Measurements from ENCODE around the gene CEP70.
"Not testable (repeated sequence)": the region's sequence is repeated elsewhere in the genome, so short reads cannot be mapped to it uniquely, and the experiment has no call there.

CEP70 gene

DNA sequence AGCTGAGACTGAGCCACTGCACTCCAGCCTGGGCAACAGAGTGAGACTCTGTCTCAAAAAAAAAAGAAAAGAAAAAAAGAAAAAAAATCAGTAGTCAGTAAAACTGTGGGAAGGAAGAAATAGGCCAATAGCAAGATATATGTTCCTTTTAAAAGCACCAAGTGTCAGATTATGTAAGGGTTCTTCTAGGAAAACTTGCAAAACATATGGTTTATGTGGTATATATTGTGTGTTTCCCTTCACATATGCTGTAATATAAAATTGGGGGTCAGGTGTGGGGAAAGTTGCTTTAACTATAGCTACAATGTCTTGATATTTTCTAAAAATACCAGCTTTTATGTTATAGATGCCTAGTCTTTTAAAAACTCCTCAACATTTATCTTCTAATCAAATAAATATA, 95.1 kb downstream of the CEP70 start:
- no peak for DNase-seq

DNA sequence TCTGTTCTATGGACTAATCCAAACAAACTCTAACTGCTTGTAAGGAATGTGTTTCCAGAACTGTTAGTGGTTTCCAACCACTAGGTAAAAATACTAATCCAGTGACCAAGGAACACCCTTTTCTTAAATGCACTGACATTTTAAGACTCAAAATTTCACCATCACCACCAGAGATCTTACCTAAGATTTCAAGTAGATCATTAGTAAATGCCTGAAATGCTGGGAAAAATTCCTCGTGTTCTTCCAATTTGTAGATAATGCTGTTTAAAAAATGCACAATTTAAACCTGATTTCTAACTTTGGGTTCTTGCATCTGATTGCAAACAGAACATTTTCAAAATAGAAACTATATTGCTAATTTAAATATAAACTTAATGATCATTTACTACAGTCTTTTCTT, 96.2 kb downstream of the CEP70 start:
- DNase-seq: no peak

DNA sequence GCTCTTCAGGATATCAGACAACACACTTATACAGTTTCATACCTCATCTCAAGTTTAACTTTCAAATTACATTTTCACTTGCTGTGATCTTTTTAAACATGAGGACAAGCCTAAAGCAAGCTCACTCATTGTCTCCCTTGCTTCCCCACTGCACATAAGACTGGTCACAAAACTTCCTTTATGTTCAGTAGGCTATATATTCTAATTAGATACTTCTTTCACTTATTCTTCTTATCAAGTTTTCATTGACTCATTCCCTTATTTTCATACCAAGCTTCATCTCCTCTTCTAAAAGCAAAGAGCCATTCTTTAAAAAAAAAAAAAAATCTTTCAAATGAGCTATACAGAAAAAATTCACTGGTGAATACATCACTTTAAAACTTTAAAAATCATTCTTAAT, 97.0 kb downstream of the CEP70 start:
- DNase-seq: no peak

DNA sequence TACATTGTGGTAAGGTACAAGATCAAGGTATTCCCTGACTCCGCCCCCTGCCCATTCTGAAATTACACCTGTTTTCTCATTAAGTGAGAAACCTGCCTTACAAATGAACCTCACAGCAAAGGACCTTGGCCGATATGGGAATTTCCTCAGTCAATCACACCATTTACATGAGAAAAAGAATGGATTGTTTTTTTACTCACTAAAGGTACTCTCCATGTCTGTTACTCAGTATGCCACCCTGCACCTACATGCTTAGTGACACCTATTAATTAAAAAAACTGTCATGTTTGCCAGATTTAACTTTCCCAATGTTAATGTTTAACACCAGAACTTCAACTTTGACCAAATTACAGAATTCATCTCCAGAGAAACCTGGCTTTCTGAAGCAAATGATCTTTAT, 97.6 kb downstream of the CEP70 start:
- no peak for DNase-seq

DNA sequence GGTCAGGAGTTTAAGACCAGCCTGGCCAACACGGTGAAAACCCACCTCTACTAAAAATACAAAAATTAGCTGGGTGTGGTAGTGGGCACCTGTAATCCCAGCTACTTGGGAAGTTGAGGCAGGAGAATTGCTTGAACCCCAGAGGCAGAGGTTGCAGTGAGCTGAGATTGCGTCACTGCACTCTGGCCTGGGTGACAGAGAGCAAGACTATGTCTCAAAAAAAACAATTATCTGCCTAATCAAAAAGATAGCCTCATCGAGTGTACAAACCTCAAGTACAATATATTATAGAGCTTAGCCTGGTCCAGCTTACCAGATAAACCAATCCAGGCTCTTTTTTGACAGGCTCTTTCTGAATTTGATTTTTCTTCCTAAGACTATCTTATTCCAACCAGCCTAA, 98.4 kb downstream of the CEP70 start:
- not testable (repeated sequence) for DNase-seq

DNA sequence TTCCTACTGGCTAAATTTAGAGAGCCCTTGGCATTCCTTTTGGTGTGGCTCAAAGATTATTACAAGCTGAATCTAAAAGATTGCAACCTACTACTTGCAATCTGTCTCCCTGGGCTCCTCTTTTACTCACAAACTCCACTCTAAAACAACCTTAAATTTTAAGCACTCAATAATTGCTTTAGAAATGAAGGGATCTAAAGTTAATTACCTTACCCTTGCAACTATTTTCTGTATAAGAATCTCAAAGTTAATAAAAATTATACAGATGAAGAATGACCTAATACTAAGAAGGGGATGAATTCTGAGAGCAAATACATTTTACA, 99.5 kb downstream of the CEP70 start:
- no peak for DNase-seq

DNA sequence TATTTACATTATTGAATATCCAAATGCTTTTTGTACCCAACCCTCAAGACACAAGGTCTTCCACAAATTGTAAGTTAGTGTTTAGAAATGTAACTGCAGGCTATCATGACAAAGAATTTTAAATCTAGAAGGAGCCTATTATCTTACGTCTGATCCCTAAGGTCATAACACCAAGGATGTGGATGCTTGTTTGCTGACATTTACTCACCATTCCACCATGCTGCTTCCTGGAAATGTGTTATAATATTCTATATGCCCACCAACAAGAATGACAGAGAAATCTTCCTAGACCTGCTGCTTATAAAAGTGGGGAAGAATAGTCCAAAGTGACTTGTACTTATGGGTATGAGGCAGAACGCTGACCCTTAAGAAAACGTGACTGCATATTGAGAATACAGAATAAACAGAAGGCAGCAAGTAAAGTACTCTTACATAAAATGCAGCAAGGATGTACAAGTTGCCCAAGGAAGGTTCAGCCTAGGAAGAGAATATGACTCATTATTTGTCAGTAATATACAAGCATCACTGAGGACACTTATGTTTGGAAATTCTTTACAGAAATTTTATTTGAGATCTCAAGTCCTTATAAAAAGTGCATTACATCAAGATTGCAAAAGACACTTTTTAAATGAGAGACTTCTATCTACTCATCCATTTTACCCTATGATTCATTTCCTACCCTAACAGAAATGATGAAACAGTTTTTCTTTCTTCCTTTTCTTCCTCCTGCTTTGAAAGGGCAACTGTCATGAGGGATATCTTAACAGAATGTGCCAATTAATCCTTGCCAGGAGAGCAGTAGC, 100.1 kb downstream of the CEP70 start:
- peak; percentile 95 for DNase-seq

DNA sequence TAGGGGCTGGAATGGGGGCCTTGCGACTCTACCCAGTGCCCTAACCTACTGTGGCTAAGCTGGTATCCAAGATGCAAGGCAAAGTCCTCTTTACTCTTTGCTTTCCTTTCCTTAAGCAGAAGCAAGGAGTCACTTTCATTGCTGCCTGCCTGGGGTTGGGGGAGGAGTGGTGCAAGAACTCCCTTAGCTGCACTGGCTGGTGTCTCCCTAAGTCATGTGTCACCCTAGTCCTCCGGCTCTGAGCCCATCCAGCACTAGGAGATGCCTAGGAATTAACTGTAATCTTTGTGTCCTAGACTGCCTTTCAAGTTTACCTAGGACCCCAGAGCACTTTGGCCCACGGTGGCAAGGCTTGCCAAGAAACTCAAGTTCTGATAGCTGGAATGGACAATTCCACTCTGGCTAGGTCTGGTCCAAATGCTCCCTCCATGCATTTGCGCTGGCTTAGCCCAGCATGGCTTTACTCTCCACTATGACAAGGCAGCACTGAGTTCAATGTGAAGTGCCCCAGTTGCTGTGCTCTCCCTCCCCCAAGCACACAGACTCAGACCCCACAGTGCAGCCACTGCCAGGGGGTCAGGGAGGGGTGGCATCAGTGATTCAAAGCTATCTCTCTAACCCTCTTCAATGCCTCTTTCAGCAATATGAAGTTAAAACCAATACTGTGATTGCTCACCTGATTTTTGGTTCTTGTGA, 100.9 kb downstream of the CEP70 start:
- DNase-seq: no peak

DNA sequence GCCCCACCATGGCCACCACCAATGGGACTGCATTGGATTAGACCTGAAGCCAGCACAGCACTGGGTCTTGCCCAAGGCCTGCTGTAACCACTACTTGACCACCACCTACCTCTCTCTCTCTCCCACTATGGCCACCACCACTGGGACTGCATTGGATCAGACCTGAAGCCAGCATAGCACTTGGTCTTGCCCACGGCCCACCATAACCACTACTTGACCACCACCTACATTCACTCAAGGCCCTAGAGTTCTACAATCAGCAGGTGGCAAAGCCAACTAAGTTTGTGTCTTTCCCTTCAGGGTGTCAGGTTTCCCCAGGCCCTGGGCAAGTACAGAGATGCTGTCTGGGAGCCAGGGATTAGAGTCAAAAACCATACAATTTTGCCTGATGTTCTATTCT, 102.1 kb downstream of the CEP70 start:
- no peak for DNase-seq

DNA sequence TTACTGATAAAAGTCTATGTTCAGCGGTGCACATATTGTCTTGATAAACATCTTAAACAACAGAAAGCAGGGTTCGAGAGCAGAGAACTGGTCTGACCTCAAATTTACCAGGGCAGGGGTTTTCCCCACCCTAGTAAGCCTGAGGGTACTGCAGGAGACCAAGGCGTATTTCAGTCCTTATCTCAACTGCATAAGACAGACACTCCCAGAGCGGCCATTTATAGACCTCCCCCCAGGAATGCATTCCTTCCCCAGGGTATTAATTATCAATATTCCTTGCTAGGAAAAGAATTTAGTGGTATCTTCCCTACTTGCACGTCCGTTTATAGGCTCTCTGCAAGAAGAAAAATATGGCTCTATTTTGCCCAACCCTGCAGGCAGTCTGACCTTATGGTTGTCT, 107.5 kb downstream of the CEP70 start:
- not testable (repeated sequence) for DNase-seq

DNA sequence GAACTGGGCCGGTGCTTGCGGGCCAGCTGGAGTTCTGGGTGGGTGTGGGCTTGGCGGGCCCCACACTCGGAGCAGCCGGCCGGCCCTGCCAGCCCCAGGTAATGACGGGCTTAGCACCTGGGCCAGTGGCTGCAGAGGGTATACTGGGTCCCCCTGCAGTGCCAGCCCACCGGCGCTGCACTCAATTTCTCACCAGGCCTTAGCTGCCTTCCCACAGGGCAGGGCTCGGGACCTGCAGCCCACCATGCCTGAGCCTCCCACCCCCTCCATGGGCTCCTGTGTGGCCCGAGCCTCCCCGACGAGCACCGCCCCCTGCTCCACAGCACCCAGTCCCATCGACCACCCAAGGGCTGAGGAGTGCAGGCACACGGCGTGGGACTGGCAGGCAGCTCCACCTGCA, 109.4 kb downstream of the CEP70 start:
- not testable (repeated sequence) for DNase-seq

DNA sequence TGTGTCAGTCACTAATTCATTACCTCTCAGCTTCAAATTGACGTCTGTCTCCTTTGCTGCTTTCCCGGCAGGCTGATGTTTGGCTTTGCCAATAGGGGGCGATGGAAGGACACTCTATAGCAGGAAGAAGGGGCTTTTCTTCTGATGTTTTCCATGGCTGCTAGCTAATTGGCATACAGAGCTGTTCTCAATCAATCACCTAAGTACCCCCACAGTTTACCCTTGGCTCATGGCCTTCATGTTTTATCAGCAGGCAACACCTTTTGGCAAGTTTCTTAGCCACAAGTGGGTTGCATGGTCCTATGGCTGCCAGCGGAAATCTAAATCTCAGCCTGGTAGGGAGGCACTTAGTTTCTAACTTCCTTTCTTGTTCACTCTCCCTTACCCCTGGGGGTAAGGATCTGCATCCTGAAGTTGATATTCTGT, 114.6 kb downstream of the CEP70 start:
- DNase-seq: peak; percentile 44

DNA sequence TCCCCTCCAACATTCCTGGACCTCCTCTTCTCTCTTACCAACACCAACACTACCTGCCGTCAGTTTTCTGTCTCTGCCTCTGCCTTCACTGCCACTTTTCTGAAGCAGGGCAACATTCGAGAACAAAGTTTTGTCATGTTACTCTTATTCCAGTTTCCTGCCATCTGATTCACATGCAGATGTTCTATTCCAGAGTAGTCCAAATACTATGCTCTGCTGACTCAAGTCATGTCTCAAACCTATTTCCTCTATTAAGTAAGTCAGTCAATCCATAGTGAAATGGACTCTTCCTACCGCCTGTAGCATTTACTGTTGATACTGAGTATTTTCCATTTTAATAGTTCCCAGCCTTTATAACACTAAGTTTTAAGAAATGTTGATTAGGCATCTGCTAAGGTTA, 116.3 kb downstream of the CEP70 start:
- DNase-seq: peak; percentile 34

DNA sequence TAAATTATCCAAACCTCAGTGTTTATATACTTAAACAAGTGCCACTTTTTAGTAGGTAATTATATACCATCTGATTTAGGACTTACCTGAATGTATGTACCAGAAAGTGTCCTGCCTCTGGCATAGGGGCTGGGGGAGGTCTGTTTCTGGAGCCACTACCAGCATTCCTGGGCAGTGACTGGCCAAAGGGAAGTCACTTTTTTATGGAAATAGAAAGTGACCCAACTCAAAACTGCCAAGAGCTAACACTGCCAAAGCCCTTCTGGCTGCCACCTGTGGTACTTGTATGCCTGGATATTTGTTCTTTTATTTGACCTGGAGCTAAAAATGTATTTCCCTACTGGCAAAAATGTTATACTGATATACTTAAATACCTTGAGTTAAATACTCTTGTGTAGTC, 116.9 kb downstream of the CEP70 start:
- no peak for DNase-seq

DNA sequence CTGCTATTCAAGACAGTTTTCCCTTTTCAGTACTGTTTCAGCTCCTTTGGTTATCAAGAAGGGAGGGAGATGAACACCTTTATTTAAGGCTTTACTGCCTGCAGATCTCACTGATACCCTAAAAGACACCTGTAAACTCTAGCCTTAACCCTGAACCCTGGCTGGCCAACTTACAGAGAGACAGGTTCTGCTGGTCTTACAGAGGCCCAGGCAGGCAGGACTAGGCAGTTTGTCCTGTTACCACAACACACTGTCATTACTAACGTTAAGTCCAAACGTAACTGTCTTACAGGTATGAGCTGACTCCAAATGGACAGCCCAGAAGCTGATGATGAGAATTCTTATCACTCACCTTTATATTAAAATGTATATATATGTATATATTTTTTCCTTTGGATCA, 117.5 kb downstream of the CEP70 start:
- no peak for DNase-seq

DNA sequence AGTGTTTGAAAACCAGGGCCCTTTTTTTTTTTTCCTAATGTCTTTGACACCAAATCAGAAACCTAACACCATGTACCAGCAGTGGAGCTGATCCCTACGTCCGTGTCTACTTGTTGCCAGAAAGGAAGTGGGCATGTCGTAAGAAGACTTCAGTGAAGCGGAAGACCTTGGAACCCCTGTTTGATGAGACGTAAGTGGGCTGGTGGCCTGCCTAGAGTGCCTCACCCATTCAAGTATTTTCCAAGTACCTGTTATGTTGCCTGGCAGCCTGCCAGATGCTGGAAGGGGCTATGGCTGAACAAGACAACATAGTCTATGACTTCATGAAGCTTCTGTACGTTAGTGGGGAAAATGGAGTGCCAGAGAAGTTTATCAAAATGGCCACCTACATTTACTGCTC, 119.9 kb downstream of the CEP70 start:
- no peak for DNase-seq

DNA sequence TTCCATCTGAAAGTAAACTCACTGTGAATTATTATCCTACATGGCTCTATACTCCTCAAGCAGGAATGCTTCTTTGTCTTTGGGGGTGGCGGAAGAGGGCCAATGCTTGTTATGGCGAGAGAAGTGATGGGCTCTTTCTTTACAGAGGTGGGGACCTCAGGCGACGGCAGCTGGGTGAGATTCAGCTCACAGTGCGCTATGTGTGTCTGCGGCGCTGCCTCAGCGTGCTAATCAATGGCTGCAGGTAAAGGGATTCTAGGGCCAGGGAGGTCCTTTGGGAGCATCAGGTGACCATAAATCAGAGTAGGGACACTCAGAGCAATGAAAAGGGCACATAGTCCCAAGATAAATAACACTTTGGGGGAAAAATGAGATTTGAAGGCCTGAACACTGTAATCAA, 120.7 kb downstream of the CEP70 start:
- DNase-seq: no peak

DNA sequence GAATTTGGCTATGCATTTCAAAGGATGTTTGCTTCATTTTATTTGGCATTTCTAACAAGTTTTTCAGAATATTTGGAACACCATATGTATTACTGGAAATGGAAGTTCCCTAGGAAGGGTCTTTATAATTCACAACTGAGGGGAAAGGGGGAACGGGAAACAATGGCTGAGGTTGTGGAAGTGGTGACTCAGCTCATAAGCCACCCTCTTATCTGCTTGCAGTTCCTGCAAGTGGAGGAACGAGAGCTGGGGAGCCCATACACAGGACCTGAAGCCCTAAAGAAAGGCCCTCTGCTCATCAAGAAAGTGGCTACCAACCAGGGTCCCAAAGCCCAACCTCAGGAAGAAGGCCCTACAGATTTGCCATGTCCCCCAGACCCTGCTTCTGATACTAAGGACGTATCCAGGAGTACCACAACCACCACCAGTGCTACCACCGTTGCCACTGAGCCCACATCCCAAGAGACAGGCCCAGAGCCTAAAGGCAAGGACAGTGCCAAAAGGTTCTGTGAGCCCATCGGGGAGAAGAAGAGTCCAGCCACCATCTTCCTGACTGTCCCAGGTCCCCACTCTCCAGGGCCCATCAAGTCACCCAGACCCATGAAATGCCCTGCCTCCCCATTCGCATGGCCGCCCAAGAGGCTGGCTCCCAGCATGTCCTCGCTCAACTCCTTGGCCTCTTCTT, 121.8 kb downstream of the CEP70 start:
- no peak for DNase-seq

DNA sequence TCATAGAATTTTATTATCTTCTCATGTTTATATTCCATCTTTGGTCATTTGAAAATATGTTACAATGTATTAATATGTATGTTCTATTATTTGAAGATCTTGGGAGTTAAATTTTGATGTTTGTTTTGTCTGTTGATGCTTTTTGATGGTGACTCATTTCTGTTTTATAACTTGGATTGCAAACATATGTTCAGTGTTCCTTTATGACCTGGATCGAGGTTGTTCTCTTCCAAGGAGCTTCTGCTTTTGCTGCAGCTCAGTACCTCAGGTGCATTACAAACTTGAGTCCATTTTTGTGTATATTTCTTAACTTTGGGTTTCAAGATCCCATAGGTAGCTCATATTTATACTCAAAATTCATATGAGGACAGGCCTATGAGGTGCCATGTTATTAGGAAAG, 122.6 kb downstream of the CEP70 start:
- DNase-seq: no peak

DNA sequence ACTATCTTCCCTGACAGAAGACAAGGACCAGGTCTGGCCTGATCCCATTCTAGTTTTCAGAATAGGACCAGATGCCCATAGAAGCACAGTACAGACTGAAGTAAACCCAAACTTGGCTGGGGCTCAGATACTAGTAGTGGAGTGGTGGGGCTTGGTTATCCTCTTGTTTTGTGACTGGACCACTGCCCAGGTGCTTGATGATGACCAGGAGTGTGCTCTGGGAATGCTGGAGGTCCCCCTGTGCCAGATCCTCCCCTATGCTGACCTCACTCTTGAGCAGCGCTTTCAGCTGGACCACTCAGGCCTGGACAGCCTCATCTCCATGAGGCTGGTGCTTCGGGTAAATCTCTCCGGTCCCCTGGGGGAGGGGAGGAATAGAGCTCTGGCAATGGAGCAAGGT, 123.4 kb downstream of the CEP70 start:
- no peak for DNase-seq

DNA sequence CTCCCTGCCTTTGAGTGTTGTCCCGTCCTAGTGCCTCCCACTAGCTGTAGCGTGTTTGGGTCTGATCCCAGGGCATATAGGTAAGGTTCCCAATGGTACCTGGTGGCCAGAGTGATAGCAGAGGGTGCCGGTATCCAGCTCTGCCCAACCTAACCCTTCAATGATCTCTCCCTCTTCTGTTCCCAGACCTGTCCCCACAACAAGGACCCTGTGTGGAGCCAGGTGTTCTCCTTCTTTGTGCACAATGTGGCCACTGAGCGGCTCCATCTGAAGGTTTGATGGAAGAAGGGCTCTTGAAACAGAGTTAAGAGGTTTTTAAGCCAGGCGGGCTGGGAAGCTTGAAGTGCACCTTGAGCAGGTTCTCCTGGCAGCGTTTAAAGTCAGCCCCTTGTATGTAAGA, 124.2 kb downstream of the CEP70 start:
- no peak for DNase-seq

DNA sequence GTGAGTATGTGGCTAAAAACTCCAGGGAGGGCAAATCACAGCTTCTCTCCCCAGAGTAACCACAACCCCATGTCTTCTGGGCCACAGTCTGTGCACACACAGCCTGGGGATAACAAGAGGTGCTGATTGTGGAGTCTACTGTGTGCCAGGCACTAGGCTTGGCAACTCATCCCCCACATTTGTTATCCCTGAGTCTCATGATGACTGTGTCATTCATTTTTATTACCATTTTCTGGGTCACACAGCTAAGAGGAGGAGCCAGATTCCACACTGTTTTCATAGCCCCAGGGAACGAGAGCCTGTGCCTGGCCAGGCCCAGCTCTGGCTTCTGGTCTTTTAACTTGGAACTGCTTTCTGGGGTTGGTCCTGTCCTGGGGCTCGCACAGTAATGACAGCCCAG, 125.2 kb downstream of the CEP70 start:
- peak; percentile 34 for DNase-seq

DNA sequence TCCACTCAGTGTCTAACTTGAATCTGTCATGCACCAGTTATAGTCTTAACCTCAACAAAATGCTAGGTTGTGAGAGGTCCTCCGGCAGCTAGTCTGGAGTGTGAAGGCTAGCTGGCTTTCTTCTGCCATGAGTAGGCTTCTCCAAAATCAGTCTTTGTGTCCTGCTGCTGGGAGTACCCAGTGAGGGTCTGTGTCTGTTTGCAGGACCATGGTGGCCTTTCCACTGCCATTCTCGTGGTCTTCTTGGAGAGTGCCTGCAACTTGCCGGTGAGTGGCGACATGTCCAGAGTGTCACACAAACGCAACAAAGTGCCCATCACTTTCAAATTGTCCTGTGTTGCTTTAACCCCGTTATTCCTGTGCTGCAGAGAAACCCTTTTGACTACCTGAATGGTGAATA, 125.6 kb downstream of the CEP70 start:
- no peak for DNase-seq

DNA sequence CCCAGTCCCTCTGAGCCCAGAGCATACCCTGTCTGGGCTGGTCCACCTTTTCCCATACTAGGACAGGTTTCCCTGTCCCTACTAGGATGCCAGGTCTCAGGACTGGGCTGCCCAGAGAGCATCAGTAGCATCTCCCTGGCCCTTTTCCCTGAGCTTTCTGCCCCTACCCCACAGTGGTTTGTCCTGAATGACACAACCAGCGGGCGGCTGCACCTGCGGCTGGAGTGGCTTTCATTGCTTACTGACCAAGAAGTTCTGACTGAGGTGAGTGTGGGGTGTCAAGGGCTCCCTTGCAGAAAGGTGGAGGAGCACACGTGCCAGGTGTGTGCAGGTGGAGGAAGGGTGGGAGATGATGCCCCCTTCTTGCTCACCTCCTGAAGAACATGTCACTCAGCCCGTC, 126.1 kb downstream of the CEP70 start:
- no peak for DNase-seq
